K562 (cell line): Measurements from ENCODE around the gene RPL22. TPM values are rescaled to one million over a fixed set of nuclear protein-coding genes. Genes with fewer than 3 reads are reported as not detected.

Experiments used
- BCOR ChIP-seq: fragments of 450-650 bp; IDR thresholded peaks from 2 replicates; pipeline ENCODE4 v1.6.1; 2016
- FOS ChIP-seq: IDR thresholded peaks from 3 replicates; pipeline ENCODE4 v1.6.1; 2011; ENCODE audit not compliant: insufficient read length; ENCODE audit errors: extremely low read depth
- FOXJ2 ChIP-seq: fragments of 200-800 bp; sonication (Bioruptor generic); IDR thresholded peaks from 2 replicates; pipeline ENCODE4 v1.6.1; 2016; ENCODE audit warnings: missing genetic modification characterization, missing compliant biosample characterization
- RBM15 ChIP-seq: fragments of 200-400 bp; formaldehyde crosslinking; IDR thresholded peaks from 2 replicates; pipeline ENCODE4 v1.6.1; 2018; ENCODE audit warnings: mild to moderate bottlenecking, low read length, moderate library complexity; ENCODE audit not compliant: insufficient read depth
- RBM22 ChIP-seq: fragments of 200-400 bp; formaldehyde crosslinking; IDR thresholded peaks from 2 replicates; pipeline ENCODE4 v1.6.1; 2018; ENCODE audit warnings: low read length, low read depth; ENCODE audit not compliant: poor library complexity, severe bottlenecking
- RNF2 ChIP-seq: sonication (generic); IDR thresholded peaks from 2 replicates; pipeline ENCODE4 v1.6.1; 2016
- SRSF3 ChIP-seq: fragments of 200-400 bp; formaldehyde crosslinking; IDR thresholded peaks from 2 replicates; pipeline ENCODE4 v1.6.1; 2016; ENCODE audit warnings: mild to moderate bottlenecking, low read length, moderate library complexity; ENCODE audit not compliant: insufficient read depth
- TBL1XR1 ChIP-seq, 2 experiments: IDR thresholded peaks; 2 replicates each; pipeline ENCODE4 v1.6.1; 2012; ENCODE audit warnings: improper control_type of control experiment in 2 of 2, low read length in 2 of 2, mild to moderate bottlenecking in 1 of 2
- ZNF561 ChIP-seq: fragments of 450-650 bp; formaldehyde crosslinking; conservative IDR thresholded peaks from 2 replicates; pipeline ENCODE4 v1.4.0; 2020; ENCODE audit warnings: mild to moderate bottlenecking, moderate library complexity
- ZNF79 ChIP-seq: fragments of 250-450 bp; sonication (Bioruptor Pico); IDR thresholded peaks from 2 replicates; pipeline ENCODE4 v1.4.0; 2020; ENCODE audit warnings: low read depth, mild to moderate bottlenecking, moderate library complexity
- polyA plus RNA-seq, 8 experiments: library from polyadenylated mRNA; depleted of rRNA in 4 of 8; stranded (reverse) in 5 of 8; unstranded in 3 of 8; fragments of >200 nt; fragmentation: Nextera tagmentation in 2 of 8; fragmentation: Illumina TruSeq in 1 of 8; extraction: Ambion mirVana in 2 of 8; extraction: Trizol in 1 of 8; gene quantifications; 2 replicates each; pipeline versions ENCODE4 v1.2.1 to v1.2.3, GENCODE V29; 2011 to 2014; ENCODE audit warnings: inconsistent platforms in 1 of 8, missing spikeins in 1 of 8
- total RNA-seq, 7 experiments: library from RNA; depleted of rRNA in 6 of 7; stranded (reverse); fragments of >200 nt in 6 of 7; fragmentation: Illumina TruSeq in 2 of 7; extraction: Trizol in 2 of 7; gene quantifications; 2 replicates each; pipeline versions ENCODE4 v1.2.1 to v1.2.3, GENCODE V29; 2011 to 2021; ENCODE audit warnings: low replicate concordance in 1 of 7
- TF ChIP-seq, protein P1 (sequence below): sonication (generic); formaldehyde crosslinking; IDR thresholded peaks from 2 replicates; pipeline ENCODE4 v1.8.1; 2022; ENCODE audit warnings: missing genetic modification reagents
- TF ChIP-seq, protein P2 (sequence below), 2 experiments: fragments of 450-650 bp; conservative IDR thresholded peaks; 2 replicates each; pipeline ENCODE4 v1.6.1; 2017; ENCODE audit warnings: mild to moderate bottlenecking in 2 of 2, moderate library complexity in 2 of 2

The RPL22 gene
- total and polyA plus RNA-seq, 9 of the 15 experiments (the other 6 are each of a cell fraction or from before 2014, with no cell fraction given), result 467 to 1,165 (median 607) TPM

DNA sequence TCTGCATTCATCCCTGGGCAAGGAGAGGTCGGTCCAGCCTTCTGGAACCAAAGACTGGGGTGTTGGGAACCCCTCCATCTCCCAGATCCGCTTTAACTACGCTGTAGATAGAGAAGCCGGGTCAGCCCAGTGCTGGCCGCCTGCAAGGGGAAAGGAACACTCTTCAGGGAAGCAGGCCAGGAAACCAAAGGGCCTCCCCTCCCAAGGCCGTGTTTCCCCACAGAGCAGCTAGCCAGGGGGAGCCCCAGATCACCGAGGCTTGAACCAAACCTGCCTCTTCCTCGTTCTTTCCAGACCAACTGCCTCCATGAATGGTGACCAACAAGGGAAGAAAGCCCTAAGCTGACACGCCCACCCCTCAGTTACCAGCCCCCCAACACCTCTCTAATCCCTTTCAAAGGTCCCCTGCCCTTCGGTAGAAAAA is 18.0 kb downstream of the RPL22 start (continued):
- TF ChIP-seq TBL1XR1 (IDR thresholded peaks at IDR 0.05; ENCODE audit: low read length in 2 of 2) (no peak), FOXJ2 (tag) (no peak), RBM15 (no peak), FOS (no peak), SRSF3 (no peak), RNF2 (no peak), ZNF79 (CRISPR knock-in tag) (no peak), BCOR (no peak), RBM22 (no peak), ZNF561 (CRISPR knock-in tag) (no peak)
- TF ChIP-seq, protein P1, sequence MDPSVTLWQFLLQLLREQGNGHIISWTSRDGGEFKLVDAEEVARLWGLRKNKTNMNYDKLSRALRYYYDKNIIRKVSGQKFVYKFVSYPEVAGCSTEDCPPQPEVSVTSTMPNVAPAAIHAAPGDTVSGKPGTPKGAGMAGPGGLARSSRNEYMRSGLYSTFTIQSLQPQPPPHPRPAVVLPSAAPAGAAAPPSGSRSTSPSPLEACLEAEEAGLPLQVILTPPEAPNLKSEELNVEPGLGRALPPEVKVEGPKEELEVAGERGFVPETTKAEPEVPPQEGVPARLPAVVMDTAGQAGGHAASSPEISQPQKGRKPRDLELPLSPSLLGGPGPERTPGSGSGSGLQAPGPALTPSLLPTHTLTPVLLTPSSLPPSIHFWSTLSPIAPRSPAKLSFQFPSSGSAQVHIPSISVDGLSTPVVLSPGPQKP (CRISPR knock-in tag), result no peak
- TF ChIP-seq, protein P2, sequence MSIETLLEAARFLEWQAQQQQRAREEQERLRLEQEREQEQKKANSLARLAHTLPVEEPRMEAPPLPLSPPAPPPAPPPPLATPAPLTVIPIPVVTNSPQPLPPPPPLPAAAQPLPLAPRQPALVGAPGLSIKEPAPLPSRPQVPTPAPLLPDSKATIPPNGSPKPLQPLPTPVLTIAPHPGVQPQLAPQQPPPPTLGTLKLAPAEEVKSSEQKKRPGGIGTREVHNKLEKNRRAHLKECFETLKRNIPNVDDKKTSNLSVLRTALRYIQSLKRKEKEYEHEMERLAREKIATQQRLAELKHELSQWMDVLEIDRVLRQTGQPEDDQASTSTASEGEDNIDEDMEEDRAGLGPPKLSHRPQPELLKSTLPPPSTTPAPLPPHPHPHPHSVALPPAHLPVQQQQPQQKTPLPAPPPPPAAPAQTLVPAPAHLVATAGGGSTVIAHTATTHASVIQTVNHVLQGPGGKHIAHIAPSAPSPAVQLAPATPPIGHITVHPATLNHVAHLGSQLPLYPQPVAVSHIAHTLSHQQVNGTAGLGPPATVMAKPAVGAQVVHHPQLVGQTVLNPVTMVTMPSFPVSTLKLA (conservative IDR thresholded peaks at IDR 0.05), result no peak
